CMK (cell line): ENCODE results near the gene QSOX1.

Experiments used
- DNase-seq: peaks from one replicate; pipeline ENCODE4 v3.0.0-alpha.2; 2010; ENCODE audit warnings: low read depth

QSOX1 gene

GRCh38 chr1:180213401-180214170, 58.9 kb downstream of the QSOX1 start:
- no peak for DNase-seq

- DNase-seq, result no peak
Measured at GRCh38 chr1:180215856-180216625, 61.4 kb downstream of the QSOX1 start.

- DNase-seq, result no peak
Measured at GRCh38 chr1:180217006-180217405, 62.3 kb downstream of the QSOX1 start.

- DNase-seq, result no peak
Measured at GRCh38 chr1:180218806-180219765, 64.4 kb downstream of the QSOX1 start.

GRCh38 chr1:180219776-180220175, 65.1 kb downstream of the QSOX1 start:
- no peak for DNase-seq

GRCh38 chr1:180221462-180221861, 66.8 kb downstream of the QSOX1 start:
- DNase-seq, result no peak

- no peak for DNase-seq
Measured at GRCh38 chr1:180224902-180225301, 70.2 kb downstream of the QSOX1 start.

- DNase-seq, result no peak
Measured at GRCh38 chr1:180225403-180225802, 70.7 kb downstream of the QSOX1 start.

- DNase-seq, result no peak
Measured at GRCh38 chr1:180227861-180228647, 73.4 kb downstream of the QSOX1 start.

- DNase-seq, result no peak
Measured at GRCh38 chr1:180228648-180229482, 74.2 kb downstream of the QSOX1 start.

- DNase-seq, result no peak
Measured at GRCh38 chr1:180229483-180230415, 75.1 kb downstream of the QSOX1 start, which contains the start of gene LHX4. Gene LHX4, plus strand, starts transcription at chr1:180230264. Its CDS starts 266 bp downstream, at chr1:180230530.

- DNase-seq, result no peak
Measured at GRCh38 chr1:180230416-180230790, 75.7 kb downstream of the QSOX1 start.

GRCh38 chr1:180230791-180231505, 76.3 kb downstream of the QSOX1 start:
- no peak for DNase-seq

- DNase-seq, result no peak
Measured at GRCh38 chr1:180231506-180231921, 76.8 kb downstream of the QSOX1 start.

- no peak for DNase-seq
Measured at GRCh38 chr1:180231936-180232335, 77.3 kb downstream of the QSOX1 start.

GRCh38 chr1:180232521-180233043, 77.9 kb downstream of the QSOX1 start:
- DNase-seq, result no peak

- no peak for DNase-seq
Measured at GRCh38 chr1:180233191-180234011, 78.7 kb downstream of the QSOX1 start.
